Stimulated activated CD4-positive, alpha-beta T cell treated with anti-CD3 and anti-CD28 coated beads, TNF-alpha, amount 100 ng/mL, for 4 hours (primary cell): Measurements from ENCODE around the gene ANGEL2.

ENCODE experiments used
- DNase-seq, 3 experiments: peaks; one replicate each; pipeline ENCODE4 v3.0.0-alpha.2; 2020; ENCODE audit warnings: low read depth in 3 of 3

Gene ANGEL2

DNA sequence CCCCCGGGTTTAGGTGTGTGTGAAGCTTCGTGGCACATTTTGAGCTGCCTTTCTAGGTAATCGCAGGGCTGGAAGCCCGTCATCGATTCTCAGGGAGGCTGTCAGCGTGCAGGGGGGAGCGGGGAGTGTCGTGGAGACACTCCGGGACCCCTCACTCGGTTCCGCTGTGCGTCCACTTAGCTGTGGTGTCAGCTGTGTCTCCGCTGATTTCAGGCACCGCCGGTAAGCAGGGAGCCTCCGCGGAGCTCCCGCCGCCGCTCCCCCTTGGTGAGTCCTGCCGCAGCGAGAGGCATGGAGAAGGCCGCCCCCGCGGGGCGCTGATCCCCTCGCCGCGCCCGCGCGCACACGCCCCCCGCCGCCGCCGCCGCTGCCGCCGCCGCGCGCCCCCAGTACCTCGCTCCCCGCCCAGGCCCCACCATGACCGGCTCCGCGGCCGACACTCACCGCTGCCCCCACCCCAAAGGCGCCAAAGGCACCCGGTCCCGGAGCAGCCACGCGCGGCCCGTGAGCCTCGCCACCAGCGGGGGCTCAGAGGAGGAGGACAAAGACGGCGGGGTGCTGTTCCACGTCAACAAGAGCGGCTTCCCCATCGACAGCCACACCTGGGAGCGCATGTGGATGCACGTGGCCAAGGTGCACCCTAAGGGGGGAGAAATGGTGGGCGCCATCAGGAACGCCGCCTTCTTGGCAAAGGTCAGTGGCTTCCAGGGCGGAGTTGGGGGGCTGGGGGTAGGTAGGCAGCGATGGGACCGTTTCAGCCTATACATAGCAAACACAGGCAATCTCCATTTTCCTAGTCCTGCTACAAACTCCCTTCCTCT lies 64.3 kb downstream of the ANGEL2 start:
- no peak for DNase-seq

DNA sequence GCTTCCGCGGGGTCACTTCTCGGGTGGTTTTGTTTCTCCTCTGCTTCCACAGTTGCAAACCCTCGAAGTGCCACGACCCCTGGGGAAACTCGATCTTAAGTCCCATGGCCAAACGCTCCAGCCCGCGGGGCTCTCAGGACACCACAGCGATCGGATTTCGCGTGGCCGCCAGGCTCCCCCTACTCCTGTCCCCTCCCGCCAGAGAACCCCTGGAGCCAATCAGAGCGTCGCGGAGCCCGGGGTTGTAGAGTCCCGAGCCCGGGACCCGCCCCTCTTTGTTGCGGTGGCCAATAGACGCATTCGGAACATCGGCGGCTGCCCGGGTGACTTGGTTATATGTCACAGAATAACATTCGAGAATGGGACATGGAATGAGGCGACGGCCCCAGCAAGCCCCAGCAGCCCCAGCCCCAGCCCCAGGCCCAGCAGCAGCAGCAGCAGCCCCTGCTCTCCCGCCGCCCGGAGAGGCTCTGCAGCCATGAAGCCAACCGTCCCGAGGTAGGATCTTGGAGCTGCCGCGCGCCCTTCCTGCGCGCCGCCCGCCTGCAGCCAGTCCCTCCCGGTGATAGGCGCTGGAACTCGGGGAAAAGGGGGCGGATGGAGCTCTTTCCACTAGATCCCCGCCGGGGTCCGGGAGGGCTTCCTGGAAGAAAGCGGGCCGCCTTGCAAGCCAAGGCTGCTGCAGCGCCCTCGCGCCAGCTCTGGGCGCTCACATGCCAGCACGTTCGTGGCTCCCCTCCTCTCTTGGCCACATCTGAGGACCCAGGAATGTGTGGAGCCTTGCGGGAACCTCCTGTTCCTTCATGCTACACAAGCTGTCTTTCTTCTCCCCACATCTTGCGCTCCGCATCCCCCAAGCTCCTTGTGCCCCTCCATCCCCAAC lies 65.2 kb downstream of the ANGEL2 start, which contains the start of gene VASH2:
TSS of gene VASH2 (plus strand) at position 299 of the 883 bp plus-strand sequence. CDS start 1,002 bp downstream, outside the sequence.
- peak; percentile 15 to 42 (median 35) for DNase-seq

DNA sequence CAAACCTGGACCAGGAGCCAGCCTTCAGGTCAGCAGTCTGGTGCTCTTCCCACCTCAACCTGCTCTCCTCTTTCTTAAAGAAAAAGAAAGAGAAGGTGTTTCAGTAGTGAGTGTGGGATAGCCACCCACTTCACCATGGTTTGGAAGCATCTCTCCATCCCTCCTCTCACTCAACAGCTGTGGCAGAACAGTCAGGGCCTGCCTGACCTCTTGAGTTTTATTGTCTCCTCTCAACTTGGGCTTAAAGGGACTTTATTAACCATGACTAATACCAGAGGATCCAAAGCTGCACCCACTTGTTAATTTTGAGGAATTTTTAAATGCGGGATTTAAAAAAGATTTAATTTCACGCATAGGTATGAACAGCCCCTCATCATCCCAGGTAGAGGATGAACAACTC lies 65.9 kb downstream of the ANGEL2 start:
- DNase-seq: no peak

DNA sequence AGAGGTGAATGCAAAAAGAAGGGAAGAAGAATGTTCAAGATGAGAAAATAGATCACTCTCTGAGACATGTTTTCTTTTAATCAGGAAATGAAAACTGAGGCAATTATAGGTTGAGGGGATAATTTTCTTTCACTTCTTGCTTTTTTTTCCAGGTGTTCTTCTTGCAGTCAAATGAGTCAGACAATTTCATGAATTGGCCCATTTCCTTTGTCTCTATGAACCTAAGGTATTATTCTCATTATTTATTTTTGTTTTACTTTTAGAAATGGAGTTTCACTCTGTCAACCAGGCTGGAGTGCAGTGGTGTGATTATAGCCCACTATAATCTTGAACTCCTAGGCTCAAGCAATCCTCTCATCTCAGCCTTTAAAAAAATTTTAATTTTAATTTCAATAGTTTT lies 68.8 kb downstream of the ANGEL2 start:
- no peak for DNase-seq

DNA sequence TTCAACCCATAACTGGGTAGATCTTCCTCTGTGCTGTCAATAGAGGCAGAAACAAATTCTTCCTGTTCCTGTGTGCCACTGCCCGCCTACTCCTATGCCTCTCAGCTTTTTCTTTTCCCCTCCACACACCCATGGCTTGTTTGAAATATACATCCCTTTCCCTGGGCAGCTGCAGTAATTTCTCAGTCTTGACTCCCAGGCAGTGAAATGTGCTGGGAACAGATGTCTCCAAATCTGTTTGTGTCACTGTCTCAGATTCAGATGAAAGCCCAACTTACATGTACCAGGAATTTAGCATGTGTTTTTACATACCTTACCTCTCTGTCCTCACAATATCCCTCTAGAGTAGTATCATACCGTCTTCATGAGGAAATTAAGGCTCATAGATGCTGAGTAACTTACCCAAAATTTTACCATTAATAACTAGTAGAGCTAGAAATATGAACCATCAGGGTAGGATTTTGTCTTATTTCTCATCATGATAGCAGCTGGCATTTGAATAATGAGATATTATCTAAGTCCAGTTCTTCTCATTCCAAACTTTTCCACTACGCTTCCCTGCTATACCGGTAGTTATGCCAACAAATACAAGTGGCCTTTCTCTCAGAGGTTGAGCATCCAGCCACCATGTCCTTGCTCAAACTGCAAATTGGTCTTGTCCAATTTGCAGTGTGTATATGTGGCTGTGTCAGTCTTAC lies 70.1 kb downstream of the ANGEL2 start:
- no peak for DNase-seq

DNA sequence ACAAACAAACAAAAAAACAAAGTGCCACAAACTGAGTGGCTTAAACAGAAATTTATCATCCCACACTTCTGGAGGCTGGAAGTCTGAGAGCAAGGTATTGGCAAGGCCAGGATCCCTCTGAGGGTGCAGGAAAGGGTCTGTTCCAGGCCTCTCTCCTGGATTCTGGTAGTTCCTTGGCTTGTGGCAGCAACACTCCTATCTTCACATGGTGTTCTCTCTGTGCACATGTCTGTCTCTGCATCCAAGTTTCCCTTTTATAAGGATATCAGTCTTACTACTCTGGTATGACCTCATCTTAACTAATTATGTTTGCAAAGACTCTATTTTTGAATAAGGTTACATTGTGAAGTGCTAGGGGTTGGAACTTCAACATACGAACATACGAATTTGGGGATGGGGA lies 70.6 kb downstream of the ANGEL2 start:
- DNase-seq: no peak

DNA sequence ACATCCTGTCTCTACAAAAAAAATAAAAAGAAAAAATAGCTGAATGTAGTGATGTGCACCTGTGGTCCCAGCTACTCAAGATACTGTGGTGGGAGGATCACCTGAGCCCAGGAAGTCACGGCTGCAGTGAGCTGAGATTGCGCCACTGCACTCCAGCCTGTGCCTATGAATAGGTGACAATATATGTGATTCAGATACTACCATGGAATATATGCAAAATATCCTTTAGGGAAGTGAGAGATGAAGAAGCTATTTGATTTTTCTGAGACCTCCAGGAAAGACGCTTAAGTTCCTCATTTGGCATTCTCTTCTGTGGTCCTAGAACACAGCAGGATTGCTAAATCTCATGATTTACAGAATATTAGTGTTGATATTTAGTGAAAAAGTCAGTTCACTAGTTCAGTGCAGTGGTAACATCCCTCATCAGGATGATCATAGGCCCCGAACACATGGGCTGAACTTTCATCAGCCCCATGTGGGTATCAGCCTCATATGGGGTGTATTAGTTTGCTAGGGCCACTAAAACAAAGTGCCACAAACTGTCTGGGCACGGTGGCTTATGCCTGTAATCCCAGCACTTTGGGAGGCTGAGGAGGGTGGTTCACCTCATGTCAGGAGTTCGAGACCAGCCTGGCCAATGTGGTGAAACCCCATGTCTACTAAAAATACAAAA lies 71.3 kb downstream of the ANGEL2 start:
- no peak for DNase-seq

DNA sequence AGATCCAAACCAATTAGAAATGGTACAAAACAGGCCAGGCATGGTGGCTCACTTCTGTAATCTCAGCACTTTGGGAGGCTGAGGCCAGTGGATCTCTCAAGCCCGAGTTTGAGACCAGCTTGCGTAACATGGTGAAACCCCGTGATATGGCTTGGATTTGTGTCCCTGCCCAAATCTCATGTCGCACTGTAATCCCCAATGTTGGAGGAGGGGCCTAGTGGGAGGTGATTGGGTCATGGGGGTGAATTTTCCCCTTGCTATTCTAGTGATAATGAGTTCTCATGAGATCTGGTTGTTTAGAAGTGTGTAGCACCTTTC lies 72.3 kb downstream of the ANGEL2 start:
- DNase-seq: no peak

DNA sequence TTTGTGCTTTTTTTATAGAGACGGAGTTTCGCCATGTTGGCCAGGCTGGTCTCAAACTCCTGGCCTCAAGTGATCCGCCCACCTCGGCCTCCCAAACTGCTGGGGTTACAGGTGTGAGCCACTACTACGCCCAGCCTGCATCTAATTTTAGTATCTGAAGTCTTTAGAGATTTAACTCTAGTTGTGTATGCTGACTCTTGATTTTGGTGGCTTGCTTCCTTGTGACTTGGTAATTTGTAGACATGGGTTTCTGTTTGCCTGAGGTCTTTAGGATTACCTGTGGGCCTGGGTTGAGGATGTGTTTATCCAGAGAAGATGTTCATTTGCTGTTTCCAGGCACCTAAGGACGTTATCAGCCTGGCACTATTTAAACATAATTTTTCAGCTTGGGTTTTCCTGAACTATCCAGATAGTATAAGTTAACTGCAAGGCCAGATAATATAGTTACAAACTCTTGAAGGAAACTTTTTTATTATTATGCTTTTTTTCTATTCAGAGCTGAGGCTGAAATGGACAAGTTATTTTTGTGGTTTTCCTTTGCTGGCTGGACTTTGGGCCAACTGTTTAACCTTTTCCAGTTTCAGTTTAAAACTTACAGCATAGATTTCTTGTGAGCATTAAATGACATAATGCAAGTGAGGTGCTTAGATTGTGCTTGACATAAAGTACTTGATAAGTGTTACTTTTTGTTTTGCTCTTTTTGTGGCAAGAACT lies 72.8 kb downstream of the ANGEL2 start:
- no peak for DNase-seq
